Omental fat pad (tissue), 4 donors: ENCODE measurements around the gene NSMCE4A. TPM values are rescaled to one million over a fixed set of nuclear protein-coding genes. Genes with fewer than 3 reads are reported as not detected.
"Not testable (repeated sequence)": the region's sequence is repeated elsewhere in the genome, so short reads cannot be mapped to it uniquely, and the experiment has no call there.

ENCODE experiments used
- ATAC-seq: fragments of 150-250 bp; one replicate; pipeline ENCODE4 v1.9.1; 2016; ENCODE audit warnings: mild to moderate bottlenecking, moderate library complexity; ENCODE audit not compliant: low FRiP score
- DNase-seq: peaks from one replicate; pipeline ENCODE4 v3.0.0-alpha.2; 2019; ENCODE audit warnings: low spot score
- CTCF ChIP-seq, 3 donors: fragments of 450-650 bp; IDR thresholded peaks; one replicate each; pipeline ENCODE4 v1.5.1; 2016 to 2017; ENCODE audit warnings: antibody characterized with exemption in 3 of 3, mild to moderate bottlenecking in 3 of 3, moderate library complexity in 2 of 3
- total RNA-seq, 4 donors: library from RNA; depleted of rRNA; stranded (reverse); fragments of >200 nt; gene quantifications; one replicate each; pipeline ENCODE4 v1.1.0, GENCODE V29; 2016

The NSMCE4A gene
- total RNA-seq, 4 donors from 2014 or later: 36.0 to 99.1 (median 58.9) TPM

GRCh38 chr10:122018951-122019413 is 44.0 kb upstream of the NSMCE4A start:
- DNase-seq (no peak), ATAC-seq (no peak)
- no peak for TF ChIP-seq CTCF (IDR thresholded peaks at IDR 0.05)

GRCh38 chr10:122018491-122018890 is 43.5 kb upstream of the NSMCE4A start:
- DNase-seq: no peak
- no peak for TF ChIP-seq CTCF (IDR thresholded peaks at IDR 0.05)
- ATAC-seq: no peak

GRCh38 chr10:122017926-122018325 is 42.9 kb upstream of the NSMCE4A start:
- DNase-seq, ATAC-seq: not testable (repeated sequence)

- no peak for ATAC-seq
Measured at GRCh38 chr10:122014652-122015248, 39.7 kb upstream of the NSMCE4A start.

GRCh38 chr10:122013311-122013780 is 38.3 kb upstream of the NSMCE4A start:
- TF ChIP-seq CTCF (IDR thresholded peaks at IDR 0.05): no peak
- ATAC-seq (no peak), DNase-seq (no peak)

More at GRCh38 chr10:122014652-122015248, 39.7 kb upstream of the NSMCE4A start:
- DNase-seq: no peak
- no peak for TF ChIP-seq CTCF (IDR thresholded peaks at IDR 0.05)

- no peak for ATAC-seq
- no peak for DNase-seq
- no peak for TF ChIP-seq CTCF (IDR thresholded peaks at IDR 0.05)
Measured at GRCh38 chr10:122012731-122013130, 37.7 kb upstream of the NSMCE4A start.

- no peak for TF ChIP-seq CTCF (IDR thresholded peaks at IDR 0.05)
- DNase-seq: no peak
- ATAC-seq: no peak
Measured at GRCh38 chr10:122010405-122011050, 35.5 kb upstream of the NSMCE4A start.
